ENCODE data around the gene MORN4.

GRCh38 chr10:97623277-97623676, 10.0 kb downstream of the MORN4 start:
- TF ChIP-seq CTCF (conservative IDR thresholded peaks at IDR 0.05; ENCODE audit: low read length) = no peak
- no peak for TF ChIP-seq EZH2phosphoT487 (IDR thresholded peaks at IDR 0.05; ENCODE audit: borderline replicate concordance, low read depth, low read length)
